GM18526 (cell line): ENCODE data around the gene GLRX.

Source experiments
- POLR2A ChIP-seq: IDR thresholded peaks from 3 replicates; pipeline ENCODE4 v1.6.1; 2011; ENCODE audit not compliant: insufficient read length; ENCODE audit errors: extremely low read depth

The GLRX gene

GRCh38 chr5:95858023-95858461 lies 35.5 kb upstream of the GLRX start:
- TF ChIP-seq POLR2A: no peak

DNA sequence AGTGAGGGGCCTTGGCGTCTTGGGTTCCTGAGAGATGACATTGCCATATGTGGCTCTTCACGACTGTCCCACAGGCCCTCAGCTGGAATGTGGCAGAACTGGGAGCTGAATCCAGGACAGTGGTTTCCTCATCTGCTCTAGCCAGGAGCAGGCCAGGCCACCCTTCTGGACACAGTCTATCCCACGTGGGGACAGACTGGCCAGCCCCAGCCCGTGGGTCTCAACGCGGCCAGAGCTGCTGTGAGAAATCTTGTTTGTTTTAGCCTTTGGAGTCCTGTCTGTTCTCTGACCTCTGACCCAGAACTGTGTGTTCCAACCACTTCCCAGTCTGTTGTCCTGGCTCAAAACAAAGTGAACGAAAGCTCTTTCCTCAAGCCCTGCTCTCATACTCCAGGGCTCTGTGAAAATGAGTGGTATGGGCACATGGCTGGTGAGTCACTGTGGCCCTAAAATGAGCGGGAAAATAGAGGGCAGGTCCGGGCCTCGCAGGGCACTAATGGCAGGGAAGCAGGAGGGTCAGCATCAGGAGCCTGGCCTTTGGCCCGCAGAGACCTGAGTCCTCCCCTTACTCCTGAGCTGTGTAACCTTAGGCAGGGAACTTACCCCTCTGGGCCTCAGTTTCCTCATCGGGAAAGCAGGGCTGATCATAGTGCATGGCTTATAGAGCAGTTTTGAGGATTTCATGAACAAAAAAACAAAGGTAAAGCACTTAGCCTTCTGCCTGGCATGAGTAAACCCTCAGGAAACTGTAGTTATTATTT lies 34.8 kb upstream of the GLRX start:
- TF ChIP-seq POLR2A: no peak

GRCh38 chr5:95856501-95856981 lies 34.0 kb upstream of the GLRX start:
- TF ChIP-seq POLR2A: no peak

DNA sequence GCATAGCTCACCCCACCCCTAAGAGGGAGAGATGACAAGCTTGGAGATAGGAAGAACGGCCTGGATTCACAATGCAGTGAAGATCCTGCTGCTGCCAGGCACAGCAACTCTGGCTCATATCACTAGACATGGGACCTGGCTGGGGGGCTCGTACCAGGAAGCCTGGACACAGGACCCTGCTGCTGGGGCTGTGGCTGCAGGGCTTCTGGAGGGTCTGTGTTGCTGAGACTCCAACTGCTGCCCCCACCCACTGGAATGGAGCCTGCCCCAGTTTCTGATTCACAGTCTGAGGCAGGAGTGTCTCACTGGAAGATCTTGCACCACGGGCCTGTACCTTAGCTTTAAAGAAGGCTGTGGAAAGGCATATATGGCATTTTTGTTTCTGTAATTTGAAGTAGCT lies 31.0 kb upstream of the GLRX start:
- TF ChIP-seq POLR2A: no peak

GRCh38 chr5:95852567-95852966 lies 30.0 kb upstream of the GLRX start:
- no peak for TF ChIP-seq POLR2A

- TF ChIP-seq POLR2A: no peak
Measured at GRCh38 chr5:95850391-95850894, 27.9 kb upstream of the GLRX start.

GRCh38 chr5:95848701-95849100 lies 26.2 kb upstream of the GLRX start:
- no peak for TF ChIP-seq POLR2A

DNA sequence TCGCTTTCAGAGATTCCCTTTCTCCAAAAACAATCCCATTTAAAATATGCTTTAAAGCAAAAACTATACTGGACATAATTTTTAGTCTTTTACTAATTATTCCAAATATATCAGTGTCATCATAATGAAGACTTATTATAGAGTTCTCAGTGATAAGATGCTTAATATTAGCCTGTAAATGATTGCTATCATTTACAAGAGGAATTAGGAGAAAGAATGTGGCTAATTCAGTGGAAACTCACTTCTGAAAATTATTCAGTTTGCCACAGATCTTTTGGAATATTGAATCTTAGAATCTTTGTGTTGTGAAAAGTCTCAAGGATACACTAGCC lies 24.7 kb upstream of the GLRX start:
- no peak for TF ChIP-seq POLR2A

DNA sequence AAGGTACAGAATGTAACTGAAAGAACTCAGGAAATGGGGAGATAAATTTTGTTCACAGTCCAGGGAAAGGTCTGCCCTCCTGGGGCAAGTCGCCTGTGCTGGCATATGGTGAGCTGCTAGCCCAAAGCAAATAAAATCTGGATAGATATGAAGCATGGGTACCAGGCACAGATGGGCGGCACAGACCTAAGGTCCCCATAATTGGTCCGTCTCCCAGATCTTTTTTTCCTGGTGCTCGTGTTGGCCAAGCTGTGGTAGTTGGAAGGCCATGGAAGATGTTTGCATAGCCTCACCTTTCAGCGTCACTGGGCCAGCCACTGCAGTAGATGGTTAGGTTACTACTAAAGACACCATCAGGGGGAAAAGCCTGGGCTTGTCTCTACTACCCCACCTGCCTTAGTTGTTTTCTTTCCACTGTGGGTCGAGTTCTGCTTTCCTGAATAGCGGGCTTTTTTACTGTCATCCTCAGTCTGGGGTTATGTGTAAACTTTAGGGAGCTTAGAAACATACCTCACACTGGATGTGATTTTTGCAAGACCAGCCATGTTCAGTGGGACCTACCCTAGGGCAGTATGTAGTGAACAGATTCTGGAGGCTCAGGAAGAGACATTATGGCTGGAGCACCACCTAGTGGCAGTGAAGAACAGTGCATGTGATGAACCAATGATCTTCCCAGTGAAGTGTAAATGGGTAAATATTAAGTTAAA lies 24.2 kb upstream of the GLRX start:
- TF ChIP-seq POLR2A: no peak

- no peak for TF ChIP-seq POLR2A
Measured at GRCh38 chr5:95845391-95845790, 22.9 kb upstream of the GLRX start.

- TF ChIP-seq POLR2A: no peak
Measured at GRCh38 chr5:95843733-95844223, 21.3 kb upstream of the GLRX start.

GRCh38 chr5:95842854-95843544 lies 20.5 kb upstream of the GLRX start:
- TF ChIP-seq POLR2A: no peak

DNA sequence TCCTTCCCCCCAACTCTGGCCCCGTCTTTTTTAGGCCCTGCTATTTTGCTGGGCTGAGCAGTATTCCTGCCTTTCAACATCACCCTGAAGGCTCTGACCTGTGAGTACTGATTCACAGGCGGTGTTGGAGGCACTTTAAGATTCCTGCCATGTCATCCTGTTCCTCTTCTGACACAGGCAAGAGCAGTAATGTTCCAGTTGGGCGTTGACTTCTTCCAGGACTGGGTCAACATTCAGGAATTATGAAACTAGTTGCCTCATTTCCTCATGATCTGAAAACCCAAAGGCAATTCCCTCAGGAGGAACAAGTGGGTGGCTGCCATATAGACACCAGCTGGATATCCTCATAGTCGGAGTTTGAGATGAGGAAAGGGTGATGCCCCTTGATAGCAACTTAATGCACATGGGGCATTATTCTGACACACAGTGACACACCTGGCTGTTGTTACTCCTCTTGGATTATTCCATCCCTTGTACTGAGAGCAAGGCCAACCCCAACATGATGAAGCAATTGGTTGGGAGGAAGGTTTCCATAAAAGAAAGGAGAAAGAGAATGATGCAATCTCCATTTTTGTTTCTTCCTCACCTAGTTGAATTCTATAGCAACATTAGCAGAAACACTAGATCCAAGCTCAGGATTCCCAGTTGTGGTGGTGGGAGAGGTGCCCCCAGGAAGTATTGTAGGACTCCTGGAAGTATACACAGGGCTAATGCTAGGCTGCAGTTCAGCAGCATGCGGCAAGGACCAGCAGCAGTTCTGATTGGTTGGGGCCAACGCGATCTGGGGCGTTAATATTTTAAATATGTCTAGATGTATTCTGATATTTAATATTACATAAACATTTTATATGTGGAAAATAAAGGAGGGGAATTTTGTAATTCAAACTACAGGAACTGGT lies 19.6 kb upstream of the GLRX start:
- TF ChIP-seq POLR2A: no peak

DNA sequence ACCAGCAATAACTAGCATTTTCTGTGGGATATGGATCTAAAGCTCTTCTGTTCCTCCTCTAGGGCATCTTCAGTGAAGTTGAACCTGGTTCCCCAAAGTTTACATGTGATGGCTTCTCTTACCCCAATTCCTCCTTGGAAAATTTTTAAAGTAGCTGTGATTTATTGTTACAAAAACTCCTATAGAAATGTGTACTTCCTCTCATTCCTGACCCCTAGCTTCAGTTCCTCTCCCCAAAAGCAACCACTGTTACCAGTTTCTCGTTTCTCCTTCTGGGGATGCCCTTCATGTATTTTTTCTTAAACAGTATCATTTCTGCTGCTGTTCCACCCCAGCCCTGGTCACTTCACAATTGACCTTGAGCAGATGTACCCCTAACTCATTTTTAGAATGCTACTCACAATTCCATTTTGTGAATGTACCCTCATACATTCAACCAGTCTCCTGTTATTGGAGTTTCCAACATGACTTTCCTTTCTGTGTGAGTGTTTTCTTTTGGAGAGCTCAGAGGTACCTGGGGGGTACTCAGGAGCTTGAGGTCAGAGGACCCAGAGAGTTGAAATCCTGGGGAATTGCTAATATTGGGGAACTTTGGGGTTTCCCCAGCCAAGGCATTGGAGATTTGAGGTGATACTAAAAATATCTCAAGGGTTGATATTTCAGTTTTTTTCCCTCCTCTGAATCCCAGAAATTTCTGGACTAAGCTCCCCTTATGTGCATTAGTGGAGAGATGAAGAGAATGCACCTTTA lies 18.6 kb upstream of the GLRX start:
- TF ChIP-seq POLR2A: no peak
